Measurements from ENCODE around the gene PCNX1.

DNA sequence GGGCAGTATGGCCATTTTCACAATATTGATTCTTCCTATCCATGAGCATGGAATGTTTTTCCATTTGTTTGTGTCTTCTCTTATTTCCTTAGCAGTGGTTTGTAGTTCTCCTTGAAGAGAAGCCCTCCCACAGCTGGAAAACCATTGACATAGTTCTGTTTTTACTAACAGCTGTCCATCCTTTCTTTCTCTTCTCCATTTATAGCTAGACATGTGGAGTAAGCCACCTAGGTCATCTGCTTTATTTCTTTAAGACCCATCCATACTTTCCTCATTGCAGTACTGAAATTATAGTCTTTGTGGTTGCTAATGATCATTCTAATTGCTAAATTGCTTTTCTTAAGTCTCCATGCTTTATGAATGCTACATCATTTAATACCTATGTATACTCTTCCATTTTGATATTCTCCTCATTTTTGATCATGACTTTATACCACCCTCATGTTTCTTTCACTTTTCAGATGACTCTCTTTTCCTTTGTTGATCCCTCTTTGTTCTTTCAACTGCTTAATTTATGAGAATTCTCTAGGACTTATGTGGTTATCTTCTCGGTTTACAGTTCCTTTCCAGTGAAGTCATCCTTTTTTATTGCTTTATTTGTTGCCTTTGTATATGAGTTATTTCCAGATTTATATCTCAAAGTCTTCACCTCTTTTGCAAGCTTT lies 114.2 kb downstream of the PCNX1 start:
- no peak for TF ChIP-seq EZH2phosphoT487 (conservative IDR thresholded peaks at IDR 0.05; ENCODE audit: low read length)
- no peak for TF ChIP-seq CTCF (IDR thresholded peaks at IDR 0.05; ENCODE audit: insufficient read depth, low read length, poor library complexity, severe bottlenecking)

Data from SU-DHL-6 (cell line).